HCT116 (cell line): ENCODE results near the gene PKHD1. TPM values are rescaled to one million over a fixed set of nuclear protein-coding genes. Genes with fewer than 3 reads are reported as not detected.

Experiments used
- ATAC-seq: fragments of 200-7000 bp; cut with Tn5 transposase; 2 replicates; pipeline ENCODE4 v1.9.1; 2020; ENCODE audit warnings: mild to moderate bottlenecking, moderate library complexity
- BruUV-seq: library from RNA; stranded (reverse); fragments of 400-500 nt; replicated peaks from 2 replicates; lab custom pipeline; 2021; lab: Mats Ljungman, UMichigan
- CTCF ChIA-PET: fragments of 300-600 bp; sonication (Branson Sonifier 250); formaldehyde crosslinking; loops from one replicate; lab custom pipeline; 2021; ENCODE audit warnings: antibody characterized with exemption; lab: Charles Lee
- POLR2A ChIA-PET: fragments of 300-600, 350-600 bp; sonication (Branson Sonifier 250); formaldehyde crosslinking; loops from one replicate; lab custom pipeline; 2021; ENCODE audit warnings: antibody characterized with exemption; lab: Charles Lee
- RAD21 ChIA-PET, 2 experiments: fragments of 300-600 bp; sonication (Branson Sonifier 250); formaldehyde crosslinking; loops; one replicate each; lab custom pipeline; 2023; ENCODE audit warnings: low total read pairs in 2 of 2; ENCODE audit not compliant: uncharacterized antibody in 2 of 2, unreplicated experiment in 2 of 2, low non-redundant PET in 1 of 2; lab: Charles Lee
- DNase-seq: peaks from one replicate; pipeline ENCODE4 v3.0.0-alpha.2; 2010; ENCODE audit warnings: low read depth, low spot score
- H2AFZ ChIP-seq: fragments of 200-600 bp; shearing (Covaris generic), sonication (generic); 2 replicates; pipeline ENCODE4 v1.6.1; 2017; ENCODE audit warnings: low read depth, mixed run types, mixed read lengths, antibody characterized with exemption, low read length; ENCODE audit not compliant: poor library complexity, severe bottlenecking
- H3K27ac ChIP-seq: 2 replicates; pipeline ENCODE4 v1.5.1; 2012; ENCODE audit warnings: low read depth, low read length
- H3K27me3 ChIP-seq: fragments of 200-600 bp; sonication (generic); 2 replicates; pipeline ENCODE4 v1.6.1; 2016; ENCODE audit warnings: mixed run types, low read length, mixed read lengths; ENCODE audit not compliant: insufficient read depth
- H3K36me3 ChIP-seq, 2 experiments: fragments of 200-500 bp in 1 of 2; fragments of 200-600 bp in 1 of 2; sonication (Bioruptor generic) in 1 of 2; sonication (generic) in 1 of 2; 2 replicates each; pipeline versions ENCODE4 v1.5.1 to v1.6.1; 2014 to 2016; ENCODE audit warnings: low read length in 2 of 2, inconsistent platforms in 1 of 2, mixed read lengths in 1 of 2, mixed run types in 1 of 2; ENCODE audit not compliant: insufficient read depth in 2 of 2, control insufficient read depth in 1 of 2
- H3K4me1 ChIP-seq, 2 experiments: fragments of 200-600 bp in 1 of 2; sonication (generic) in 1 of 2; 2 replicates each; pipeline versions ENCODE4 v1.5.1 to v1.6.1; 2012 to 2017; ENCODE audit warnings: low read length in 2 of 2, inconsistent platforms in 1 of 2, mild to moderate bottlenecking in 1 of 2, mixed read lengths in 1 of 2, mixed run types in 1 of 2, moderate library complexity in 1 of 2; ENCODE audit not compliant: insufficient read depth in 2 of 2, control insufficient read depth in 1 of 2
- H3K4me2 ChIP-seq: fragments of 200-600 bp; sonication (generic); 2 replicates; pipeline ENCODE4 v1.6.1; 2017; ENCODE audit warnings: mixed run types, low read length, mixed read lengths
- H3K4me3 ChIP-seq, 2 experiments: fragments of 200-600 bp in 1 of 2; sonication (generic) in 1 of 2; replicated peaks in 1 of 2; 2 replicates each; pipeline ENCODE4 v1.5.1; 2011 to 2016; ENCODE audit warnings: low read length in 2 of 2, control low read depth in 1 of 2, low read depth in 1 of 2, mild to moderate bottlenecking in 1 of 2, mixed read lengths in 1 of 2, mixed run types in 1 of 2
- H3K79me2 ChIP-seq: fragments of 200-600 bp; sonication (generic); 2 replicates; pipeline ENCODE4 v1.6.1; 2017; ENCODE audit warnings: mild to moderate bottlenecking, mixed run types, low read length, moderate library complexity, mixed read lengths; ENCODE audit not compliant: insufficient read depth
- H3K9ac ChIP-seq: fragments of 200-600 bp; sonication (generic); 2 replicates; pipeline ENCODE4 v1.6.1; 2016; ENCODE audit warnings: low read length, mixed read lengths
- H3K9me2 ChIP-seq: fragments of 200-600 bp; sonication (generic), shearing (Covaris generic); 2 replicates; pipeline ENCODE4 v1.6.1; 2017; ENCODE audit warnings: mixed run types, mild to moderate bottlenecking, moderate library complexity; ENCODE audit not compliant: insufficient read depth
- H3K9me3 ChIP-seq, 2 experiments: fragments of 200-500 bp in 1 of 2; fragments of 200-600 bp in 1 of 2; sonication (Bioruptor generic) in 1 of 2; sonication (generic) in 1 of 2; 2 replicates each; pipeline ENCODE4 v1.6.1; 2014 to 2017; ENCODE audit warnings: low read length in 2 of 2, mixed read lengths in 2 of 2, inconsistent platforms in 1 of 2, low read depth in 1 of 2, mild to moderate bottlenecking in 1 of 2, mixed run types in 1 of 2, moderate library complexity in 1 of 2; ENCODE audit not compliant: control insufficient read depth in 1 of 2, insufficient read depth in 1 of 2
- H4K20me1 ChIP-seq: fragments of 200-600 bp; sonication (generic), shearing (Covaris generic); 2 replicates; pipeline ENCODE4 v1.6.1; 2017; ENCODE audit warnings: mixed run types, mild to moderate bottlenecking, moderate library complexity; ENCODE audit not compliant: insufficient read depth
- ELF1 ChIP-seq: IDR thresholded peaks from 2 replicates; pipeline ENCODE4 v1.6.1; 2012; ENCODE audit warnings: low read depth, borderline replicate concordance
- EZH2 ChIP-seq: fragments of 200-600 bp; sonication (generic); IDR thresholded peaks from 2 replicates; pipeline ENCODE4 v1.6.1; 2017; ENCODE audit warnings: antibody characterized with exemption, mixed run types
- MAX ChIP-seq: IDR thresholded peaks from 2 replicates; pipeline ENCODE4 v1.6.1; 2012
- REST ChIP-seq: IDR thresholded peaks from 2 replicates; pipeline ENCODE4 v1.6.1; 2012; ENCODE audit warnings: low read depth
- TCF7L2 ChIP-seq: IDR thresholded peaks from 2 replicates; pipeline ENCODE4 v1.7.0; 2011; ENCODE audit warnings: borderline replicate concordance, inconsistent platforms; ENCODE audit not compliant: insufficient read depth, insufficient read length; ENCODE audit errors: extremely low read depth
- intact Hi-C: fragments of 100-400 bp; cut with micrococcal nuclease; formaldehyde crosslinking; loops from 2 replicates; pipeline ENCODE4 v1.10.0; 2022
- total RNA-seq: library from RNA; stranded (reverse); gene quantifications from one replicate; pipeline ENCODE4 v1.2.1, GENCODE V29; 2021; ENCODE audit not compliant: unreplicated experiment

Gene PKHD1
- total RNA-seq, 1 experiment from 2014 or later, result not detected

- TF ChIP-seq REST, result no peak
- no peak for TF ChIP-seq EZH2
- no peak for TF ChIP-seq MAX
These were observed 502.1 kb downstream of the PKHD1 start (continued) for GRCh38 chr6:51585264-51585663.

GRCh38 chr6:51584163-51584562 lies 503.2 kb downstream of the PKHD1 start:
- no TSS peak for BruUV-seq
- no peak for ATAC-seq

More at GRCh38 chr6:51584163-51584562, 503.2 kb downstream of the PKHD1 start:
- ChIA-PET CTCF (no interaction called here), RAD21 (no interaction called here), POLR2A (no interaction called here)
- intact Hi-C loops, result no loop called here
- Histone ChIP-seq H3K9ac (no peak overlapping the region), H4K20me1 (no peaks in the 10 kb centered on the region), H3K27me3 (no peaks in the 10 kb centered on the region), H3K9me2 (no peaks in the 10 kb centered on the region), H3K9me3 (peaks cover 0 to 12% of the 10 kb centered on the region in 2 experiments; a peak in 2 of 4 replicates), H3K36me3 (no peaks in the 10 kb centered on the region), H3K4me3 (no peak overlapping the region), H2AFZ (no peak overlapping the region), H3K4me2 (no peak overlapping the region), H3K4me1 (no peaks in the 10 kb centered on the region), H3K79me2 (no peaks in the 10 kb centered on the region), H3K27ac (no peak overlapping the region)
- DNase-seq, result no peak
- TF ChIP-seq ELF1 (no peak), TCF7L2 (no peak), MAX (no peak)
